K562 (cell line): Measurements from ENCODE around the gene PPM1L. TPM values are rescaled to one million over a fixed set of nuclear protein-coding genes. Genes with fewer than 3 reads are reported as not detected.

Experiments
- ATAC-seq: fragments of 200-7000 bp; cut with Tn5 transposase; 3 replicates; pipeline ENCODE4 v1.9.1; 2020; ENCODE audit warnings: moderate library complexity
- BruUV-seq: library from RNA; stranded (reverse); fragments of 400-500 nt; replicated peaks from 2 replicates; lab custom pipeline; 2021; lab: Mats Ljungman, UMichigan
- CTCF ChIA-PET: fragments of 300-600 bp; formaldehyde crosslinking; extraction: SDS; loops from one replicate; lab custom pipeline; 2021; ENCODE audit warnings: low intra/inter-chr PET ratio; lab: Yijun Ruan, JAX
- POLR2A ChIA-PET: fragments of 300-600, 350-650 bp; sonication (Branson Sonifier 250); formaldehyde crosslinking; extraction: SDS; loops from one replicate; lab custom pipeline; 2021; ENCODE audit warnings: antibody characterized with exemption, inconsistent platforms; lab: Yijun Ruan, JAX
- DNase-seq, 4 experiments: peaks; one replicate each; pipeline versions ENCODE4 v3.0.0 to v3.0.0-alpha.2; 2011 to 2018; ENCODE audit warnings: low spot score in 3 of 4, mixed read lengths in 3 of 4; ENCODE audit errors: extremely low read depth in 1 of 4
- FAIRE-seq: peaks from 2 replicates; lab custom pipeline; 2011; peaks lifted over from hg19 to GRCh38; lab: Jason Lieb, UNC
- H2AFZ ChIP-seq: 2 replicates; pipeline ENCODE4 v1.6.0; 2011; ENCODE audit warnings: low read depth, low read length, control low read depth, inconsistent platforms
- H3K27ac ChIP-seq: fragments of 200-600 bp; 3 replicates; pipeline ENCODE4 v1.8.0; 2011; ENCODE audit warnings: low read depth, mild to moderate bottlenecking, control low read depth, inconsistent platforms, low read length, moderate library complexity, mixed read lengths; ENCODE audit errors: extremely low read depth
- H3K27me3 ChIP-seq, 2 experiments: fragments of 300-600 bp in 1 of 2; 2 replicates in 1 of 2; 3 replicates in 1 of 2; pipeline versions ENCODE4 v1.6.0 to v1.8.0; 2011; ENCODE audit warnings: inconsistent platforms in 2 of 2, low read length in 2 of 2, mild to moderate bottlenecking in 1 of 2, mixed read lengths in 1 of 2, moderate library complexity in 1 of 2; ENCODE audit not compliant: control insufficient read depth in 2 of 2, insufficient read depth in 2 of 2
- H3K36me3 ChIP-seq: fragments of 300-600 bp; 3 replicates; pipeline ENCODE4 v1.8.0; 2011; ENCODE audit warnings: mild to moderate bottlenecking, low read length, inconsistent platforms; ENCODE audit not compliant: control insufficient read depth, insufficient read depth
- H3K4me1 ChIP-seq, 2 experiments: fragments of 200-600 bp in 1 of 2; replicated peaks in 1 of 2; 2 replicates in 1 of 2; 3 replicates in 1 of 2; pipeline versions ENCODE4 v1.5.1 to v1.8.0; 2011; ENCODE audit warnings: inconsistent platforms in 2 of 2, low read length in 2 of 2, mild to moderate bottlenecking in 1 of 2, mixed read lengths in 1 of 2, moderate library complexity in 1 of 2; ENCODE audit not compliant: control insufficient read depth in 2 of 2, insufficient read depth in 2 of 2
- H3K4me2 ChIP-seq: 2 replicates; pipeline ENCODE4 v1.6.1; 2011; ENCODE audit warnings: low read length, control low read depth, inconsistent platforms, mixed read lengths; ENCODE audit not compliant: insufficient read depth
- H3K4me3 ChIP-seq: fragments of 200-600 bp; sonication (generic), shearing (Covaris generic); 2 replicates; pipeline ENCODE4 v1.5.1; 2016; ENCODE audit warnings: control low read depth, inconsistent platforms
- H3K79me2 ChIP-seq: fragments of 200-600 bp; 3 replicates; pipeline ENCODE4 v1.8.0; 2011; ENCODE audit warnings: low read length, inconsistent platforms; ENCODE audit not compliant: control insufficient read depth, insufficient read depth
- H3K9ac ChIP-seq, 2 experiments: 2 replicates each; pipeline versions ENCODE4 v1.6.0 to v1.6.1; 2011; ENCODE audit warnings: low read depth in 2 of 2, low read length in 2 of 2, control low read depth in 1 of 2, inconsistent platforms in 1 of 2, mild to moderate bottlenecking in 1 of 2, mixed read lengths in 1 of 2; ENCODE audit not compliant: insufficient read depth in 1 of 2
- H3K9me1 ChIP-seq: one replicate; pipeline ENCODE4 v1.6.0; 2011; ENCODE audit warnings: inconsistent platforms, mild to moderate bottlenecking, low read length, moderate library complexity; ENCODE audit not compliant: control insufficient read depth, insufficient read depth
- H3K9me3 ChIP-seq: replicated peaks from 2 replicates; pipeline ENCODE4 v1.5.1; 2011; ENCODE audit warnings: low read depth, low read length, inconsistent platforms; ENCODE audit not compliant: control insufficient read depth, insufficient read depth
- H4K20me1 ChIP-seq: replicated peaks from 2 replicates; pipeline ENCODE4 v1.6.1; 2011; ENCODE audit warnings: low read length, inconsistent platforms, mixed read lengths; ENCODE audit not compliant: control insufficient read depth, insufficient read depth
- E2F6 ChIP-seq, 2 experiments: IDR thresholded peaks; 2 replicates each; pipeline ENCODE4 v1.6.1; 2011; ENCODE audit warnings: borderline replicate concordance in 1 of 2, control low read depth in 1 of 2, low read depth in 1 of 2, low read length in 1 of 2, mild to moderate bottlenecking in 1 of 2, mixed read lengths in 1 of 2, moderate library complexity in 1 of 2; ENCODE audit not compliant: insufficient read depth in 1 of 2, insufficient read length in 1 of 2, poor library complexity in 1 of 2, severe bottlenecking in 1 of 2; ENCODE audit errors: extremely low read depth in 1 of 2
- GMEB1 ChIP-seq: fragments of 250-450 bp; sonication (Bioruptor Pico); IDR thresholded peaks from 2 replicates; pipeline ENCODE4 v1.4.0; 2020; ENCODE audit warnings: mild to moderate bottlenecking
- ILK ChIP-seq: fragments of 450-650 bp; IDR thresholded peaks from 2 replicates; pipeline ENCODE4 v1.6.1; 2016; ENCODE audit warnings: missing genetic modification characterization, low read depth, mild to moderate bottlenecking, missing compliant biosample characterization, moderate library complexity, borderline replicate concordance
- MTA1 ChIP-seq: fragments of 450-650 bp; IDR thresholded peaks from 2 replicates; pipeline ENCODE4 v1.6.1; 2017; ENCODE audit warnings: borderline replicate concordance
- MYNN ChIP-seq, 2 experiments: sonication (generic); formaldehyde crosslinking in 1 of 2; IDR thresholded peaks; 2 replicates each; pipeline versions ENCODE4 v1.5.0 to v1.6.1; 2016 to 2020; ENCODE audit warnings: antibody characterized with exemption in 1 of 2, missing genetic modification reagents in 1 of 2
- RHOXF2B ChIP-seq: fragments of 250-450 bp; sonication (Bioruptor Pico); conservative IDR thresholded peaks from 2 replicates; pipeline ENCODE4 v1.5.1; 2021
- TRIM24 ChIP-seq, 2 experiments: fragments of 450-650 bp; IDR thresholded peaks; 2 replicates each; pipeline ENCODE4 v1.6.1; 2016
- XRCC5 ChIP-seq: fragments of 200-400 bp; formaldehyde crosslinking; IDR thresholded peaks from 2 replicates; pipeline ENCODE4 v1.6.1; 2017; ENCODE audit warnings: low read depth, mild to moderate bottlenecking, low read length
- ZFP1 ChIP-seq: fragments of 450-650 bp; formaldehyde crosslinking; IDR thresholded peaks from 2 replicates; pipeline ENCODE4 v1.4.0; 2020; ENCODE audit warnings: mild to moderate bottlenecking, mixed read lengths
- WGBS: fragments of 100-300 bp; shearing (Covaris generic); methylation state at CpG from one replicate; pipeline ENCODE4 v1.1.6; 2016; ENCODE audit warnings: low coverage, mixed read lengths; ENCODE audit not compliant: insufficient coverage; ENCODE audit errors: missing lambda C conversion rate; 5-methylcytosine and 5-hydroxymethylcytosine counted together
- in situ Hi-C: fragments of 300-500 bp; cut with MboI; formaldehyde crosslinking; loops from 4 replicates; pipeline ENCODE4 v1.15.0; 2018; ENCODE audit warnings: inconsistent platforms, mixed read lengths
- intact Hi-C: fragments of 100-400 bp; cut with micrococcal nuclease; formaldehyde crosslinking; loops from 2 replicates; pipeline ENCODE4 v1.14.2; 2022
- polyA plus RNA-seq, 8 experiments: library from polyadenylated mRNA; depleted of rRNA in 4 of 8; stranded (reverse) in 5 of 8; unstranded in 3 of 8; fragments of >200 nt; fragmentation: Nextera tagmentation in 2 of 8; fragmentation: Illumina TruSeq in 1 of 8; extraction: Ambion mirVana in 2 of 8; extraction: Trizol in 1 of 8; gene quantifications; 2 replicates each; pipeline versions ENCODE4 v1.2.1 to v1.2.3, GENCODE V29; 2011 to 2014; ENCODE audit warnings: inconsistent platforms in 1 of 8, missing spikeins in 1 of 8
- total RNA-seq, 7 experiments: library from RNA; depleted of rRNA in 6 of 7; stranded (reverse); fragments of >200 nt in 6 of 7; fragmentation: Illumina TruSeq in 2 of 7; extraction: Trizol in 2 of 7; gene quantifications; 2 replicates each; pipeline versions ENCODE4 v1.2.1 to v1.2.3, GENCODE V29; 2011 to 2021; ENCODE audit warnings: low replicate concordance in 1 of 7

PPM1L gene
- total and polyA plus RNA-seq, 9 of the 15 experiments (the other 6 are each of a cell fraction or from before 2014, with no cell fraction given), result 0.01 to 0.41 (median 0.14) TPM

DNA sequence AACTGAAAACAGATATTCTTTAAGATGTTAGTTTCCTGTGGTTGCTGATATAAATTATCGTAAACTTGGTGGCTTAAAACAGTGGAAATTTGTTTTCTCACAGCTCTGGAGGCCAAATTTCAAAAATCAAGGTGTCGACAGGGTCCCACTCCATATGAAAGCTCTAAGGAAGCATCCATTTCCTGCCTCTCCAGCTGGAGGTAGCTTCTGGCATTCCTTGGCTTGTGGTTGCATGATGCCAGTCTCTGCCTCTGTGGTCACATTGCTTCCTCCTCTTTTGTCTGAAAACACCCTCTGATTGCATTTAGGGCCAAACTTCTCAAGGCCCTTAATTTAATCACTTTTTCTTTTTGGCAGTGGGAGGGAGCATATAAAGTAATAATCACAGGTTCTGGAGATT lies 96.8 kb downstream of the PPM1L start:
- no peaks in the 10 kb centered on the region for H4K20me1 ChIP-seq
- ChIA-PET CTCF (no interaction called here), POLR2A (no interaction called here)
- no peak for FAIRE-seq
- intact Hi-C loops, result no loop called here
- H3K79me2 ChIP-seq, result no peaks in the 10 kb centered on the region
- no peak overlapping the region for H3K4me3 ChIP-seq
- no peak overlapping the region for H3K27ac ChIP-seq
- H2AFZ ChIP-seq, result no peak overlapping the region
- no peak overlapping the region for H3K4me2 ChIP-seq
- TF ChIP-seq ILK, result no peak
- no peak for TF ChIP-seq TRIM24 (IDR thresholded peaks at IDR 0.05)
- TF ChIP-seq XRCC5, result no peak
- TF ChIP-seq RHOXF2B (CRISPR knock-in tag), result no peak
- TF ChIP-seq ZFP1 (CRISPR knock-in tag), result no peak
- TF ChIP-seq MYNN (IDR thresholded peaks at IDR 0.05), result no peak
- no peak for TF ChIP-seq MYNN (CRISPR knock-in tag; IDR thresholded peaks at IDR 0.05)
- no peak for TF ChIP-seq GMEB1 (CRISPR knock-in tag)
- TF ChIP-seq E2F6 (IDR thresholded peaks at IDR 0.05; ENCODE audit: borderline replicate concordance in 1 of 2, extremely low read depth in 1 of 2, insufficient read depth in 1 of 2, insufficient read length in 1 of 2, low read depth in 1 of 2, low read length in 1 of 2, poor library complexity in 1 of 2, severe bottlenecking in 1 of 2), result no peak
- TF ChIP-seq MTA1, result no peak
- ATAC-seq, result no peak
- H3K27me3 ChIP-seq, result no peaks in the 10 kb centered on the region
- H3K4me1 ChIP-seq, result no peaks in the 10 kb centered on the region
- in situ Hi-C loops, result no loop called here
- no peak for DNase-seq
- no peaks in the 10 kb centered on the region for H3K9me3 ChIP-seq
- no peaks in the 10 kb centered on the region for H3K9me1 ChIP-seq
- no peaks in the 10 kb centered on the region for H3K36me3 ChIP-seq
- H3K9ac ChIP-seq, result no peak overlapping the region
- BruUV-seq, result no TSS peak
- 0% methylated on average over 2 of the region's 2 CpGs for WGBS
